K562 (cell line): Measurements from ENCODE around the gene P3H1. TPM values are rescaled to one million over a fixed set of nuclear protein-coding genes. Genes with fewer than 3 reads are reported as not detected.

Experiments used
- CREM ChIP-seq: IDR thresholded peaks from 2 replicates; pipeline ENCODE4 v1.6.1; 2014; ENCODE audit warnings: antibody characterized with exemption, low read depth
- EGR1 ChIP-seq: fragments of 450-650 bp; conservative IDR thresholded peaks from 2 replicates; pipeline ENCODE4 v1.6.1; 2017; ENCODE audit warnings: mild to moderate bottlenecking
- ELF2 ChIP-seq: fragments of 250-450 bp; sonication (Bioruptor Pico); IDR thresholded peaks from 2 replicates; pipeline ENCODE4 v1.5.0; 2021; ENCODE audit warnings: mild to moderate bottlenecking
- ETS1 ChIP-seq: conservative IDR thresholded peaks from 2 replicates; pipeline ENCODE4 v1.6.1; 2011; ENCODE audit warnings: low read depth, mild to moderate bottlenecking, low read length; ENCODE audit not compliant: control insufficient read depth
- ETV1 ChIP-seq: fragments of 450-650 bp; conservative IDR thresholded peaks from 2 replicates; pipeline ENCODE4 v1.6.1; 2016; ENCODE audit warnings: missing genetic modification characterization, control low read depth, low read depth, missing compliant biosample characterization
- ETV5 ChIP-seq: sonication (generic); formaldehyde crosslinking; IDR thresholded peaks from 2 replicates; pipeline ENCODE4 v1.4.0; 2020; ENCODE audit warnings: low read depth, mild to moderate bottlenecking, missing genetic modification reagents
- FOXK2 ChIP-seq, 2 experiments: fragments of 450-650 bp; IDR thresholded peaks in 1 of 2; conservative IDR thresholded peaks in 1 of 2; 2 replicates each; pipeline ENCODE4 v1.6.1; 2016; ENCODE audit warnings: low read depth in 2 of 2, mild to moderate bottlenecking in 1 of 2
- POLR2B ChIP-seq: fragments of 450-650 bp; IDR thresholded peaks from 2 replicates; pipeline ENCODE4 v1.6.1; 2018; ENCODE audit warnings: low read depth; ENCODE audit not compliant: partially characterized antibody
- RBBP5 ChIP-seq: fragments of 200-600 bp; sonication (generic); IDR thresholded peaks from 2 replicates; pipeline ENCODE4 v1.6.1; 2012; ENCODE audit warnings: borderline replicate concordance, mild to moderate bottlenecking, low read length, control low read depth, inconsistent platforms; ENCODE audit not compliant: insufficient read depth, poor library complexity, severe bottlenecking
- UBTF ChIP-seq, 2 experiments: IDR thresholded peaks; 2 replicates each; pipeline ENCODE4 v1.6.1; 2012; ENCODE audit warnings: improper control_type of control experiment in 2 of 2, low read depth in 2 of 2, low read length in 2 of 2, borderline replicate concordance in 1 of 2
- ZBTB40 ChIP-seq, 2 experiments: fragments of 450-650 bp in 1 of 2; sonication (generic) in 1 of 2; formaldehyde crosslinking in 1 of 2; IDR thresholded peaks; 2 replicates each; pipeline versions ENCODE4 v1.7.1 to v1.9.0; 2016 to 2022; ENCODE audit warnings: inconsistent platforms in 1 of 2, mild to moderate bottlenecking in 1 of 2, missing genetic modification reagents in 1 of 2
- polyA plus RNA-seq, 8 experiments: library from polyadenylated mRNA; depleted of rRNA in 4 of 8; stranded (reverse) in 5 of 8; unstranded in 3 of 8; fragments of >200 nt; fragmentation: Nextera tagmentation in 2 of 8; fragmentation: Illumina TruSeq in 1 of 8; extraction: Ambion mirVana in 2 of 8; extraction: Trizol in 1 of 8; gene quantifications; 2 replicates each; pipeline versions ENCODE4 v1.2.1 to v1.2.3, GENCODE V29; 2011 to 2014; ENCODE audit warnings: inconsistent platforms in 1 of 8, missing spikeins in 1 of 8
- total RNA-seq, 7 experiments: library from RNA; depleted of rRNA in 6 of 7; stranded (reverse); fragments of >200 nt in 6 of 7; fragmentation: Illumina TruSeq in 2 of 7; extraction: Trizol in 2 of 7; gene quantifications; 2 replicates each; pipeline versions ENCODE4 v1.2.1 to v1.2.3, GENCODE V29; 2011 to 2021; ENCODE audit warnings: low replicate concordance in 1 of 7

Gene P3H1
- total and polyA plus RNA-seq, 9 of the 15 experiments (the other 6 are each of a cell fraction or from before 2014, with no cell fraction given) = 1.7 to 81.7 (median 45.7) TPM

- TF ChIP-seq ZBTB40 (IDR thresholded peaks at IDR 0.05) (peak; percentile 25; the same call in 1 of the 2 replicates), ZBTB40 (CRISPR knock-in tag; IDR thresholded peaks at IDR 0.05) (no peak), ETV1 (tag) (peak; percentile 81), RBBP5 (peak; percentile 65), ETV5 (CRISPR knock-in tag) (peak; percentile 86), UBTF (IDR thresholded peaks at IDR 0.05; ENCODE audit: borderline replicate concordance in 1 of 2, low read depth in 2 of 2, low read length in 2 of 2) (peak; percentile 16 to 50; a peak in 3 of 4 replicates), CREM (0 out of 2 replicates have a peak, but pooled peaks have one; percentile 59), POLR2B (no peak), EGR1 (peak; percentile 63), FOXK2 (conservative IDR thresholded peaks at IDR 0.05 in 1 of 2, IDR thresholded peaks at IDR 0.05 in 1 of 2; ENCODE audit: low read depth in 2 of 2) (0 out of 4 replicates have a peak, but pooled peaks of 1 of the 2 experiments have one; percentile 14), ELF2 (peak; percentile 63; the same call in 1 of the 2 replicates), ETS1 (peak; percentile 28; the same call in 1 of the 2 replicates)
Measured at GRCh38 chr1:42765832-42766740, 742 bp downstream of the P3H1 start (continued).
